ENCODE data around the gene LSMEM2. TPM values are rescaled to one million over a fixed set of nuclear protein-coding genes. Genes with fewer than 3 reads are reported as not detected.

Gene LSMEM2
- total RNA-seq, 1 donor from 2014 or later: not detected

GRCh38 chr3:50237754-50238548 is 40.9 kb upstream of the LSMEM2 start:
- DNase-seq (ENCODE audit: low spot score): no peak
- peaks cover 44% of the 10 kb centered on the region for H3K4me1 Mint-ChIP-seq (ENCODE audit: low read depth)
- H3K27ac Mint-ChIP-seq (ENCODE audit: unreplicated experiment): peak overlapping the region; percentile 95
- peaks cover 4% of the 10 kb centered on the region for H3K36me3 Mint-ChIP-seq (ENCODE audit: low read depth)
- no peaks in the 10 kb centered on the region for H3K9me3 Mint-ChIP-seq (ENCODE audit: low read depth)
- H3K4me3 Mint-ChIP-seq (ENCODE audit: unreplicated experiment): peak overlapping the region; percentile 98
- H3K27me3 Mint-ChIP-seq (ENCODE audit: low read depth): no peaks in the 10 kb centered on the region
- TF ChIP-seq, protein P1, sequence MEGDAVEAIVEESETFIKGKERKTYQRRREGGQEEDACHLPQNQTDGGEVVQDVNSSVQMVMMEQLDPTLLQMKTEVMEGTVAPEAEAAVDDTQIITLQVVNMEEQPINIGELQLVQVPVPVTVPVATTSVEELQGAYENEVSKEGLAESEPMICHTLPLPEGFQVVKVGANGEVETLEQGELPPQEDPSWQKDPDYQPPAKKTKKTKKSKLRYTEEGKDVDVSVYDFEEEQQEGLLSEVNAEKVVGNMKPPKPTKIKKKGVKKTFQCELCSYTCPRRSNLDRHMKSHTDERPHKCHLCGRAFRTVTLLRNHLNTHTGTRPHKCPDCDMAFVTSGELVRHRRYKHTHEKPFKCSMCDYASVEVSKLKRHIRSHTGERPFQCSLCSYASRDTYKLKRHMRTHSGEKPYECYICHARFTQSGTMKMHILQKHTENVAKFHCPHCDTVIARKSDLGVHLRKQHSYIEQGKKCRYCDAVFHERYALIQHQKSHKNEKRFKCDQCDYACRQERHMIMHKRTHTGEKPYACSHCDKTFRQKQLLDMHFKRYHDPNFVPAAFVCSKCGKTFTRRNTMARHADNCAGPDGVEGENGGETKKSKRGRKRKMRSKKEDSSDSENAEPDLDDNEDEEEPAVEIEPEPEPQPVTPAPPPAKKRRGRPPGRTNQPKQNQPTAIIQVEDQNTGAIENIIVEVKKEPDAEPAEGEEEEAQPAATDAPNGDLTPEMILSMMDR (IDR thresholded peaks at IDR 0.05): no peak

- DNase-seq (ENCODE audit: low spot score): no peak
- H3K9me3 Mint-ChIP-seq (ENCODE audit: low read depth): no peaks in the 10 kb centered on the region
- TF ChIP-seq, protein P1 (IDR thresholded peaks at IDR 0.05): peak; percentile 28
- H3K4me3 Mint-ChIP-seq (ENCODE audit: unreplicated experiment): peak overlapping the region; percentile 98
- H3K27ac Mint-ChIP-seq (ENCODE audit: unreplicated experiment): peak overlapping the region; percentile 95
- peaks cover 4% of the 10 kb centered on the region for H3K36me3 Mint-ChIP-seq (ENCODE audit: low read depth)
- peaks cover 47% of the 10 kb centered on the region for H3K4me1 Mint-ChIP-seq (ENCODE audit: low read depth)
- H3K27me3 Mint-ChIP-seq (ENCODE audit: low read depth): no peaks in the 10 kb centered on the region
Observed at GRCh38 chr3:50238549-50239026, 40.3 kb upstream of the LSMEM2 start.

- H3K27me3 Mint-ChIP-seq (ENCODE audit: low read depth): no peaks in the 10 kb centered on the region
- DNase-seq (ENCODE audit: low spot score): no peak
- H3K27ac Mint-ChIP-seq (ENCODE audit: unreplicated experiment): peak overlapping the region; percentile 75
- TF ChIP-seq, protein P1 (IDR thresholded peaks at IDR 0.05): no peak
- H3K36me3 Mint-ChIP-seq (ENCODE audit: low read depth): peaks cover 5% of the 10 kb centered on the region
- H3K4me1 Mint-ChIP-seq (ENCODE audit: low read depth): peaks cover 55% of the 10 kb centered on the region
- peak overlapping the region; percentile 98 for H3K4me3 Mint-ChIP-seq (ENCODE audit: unreplicated experiment)
- no peaks in the 10 kb centered on the region for H3K9me3 Mint-ChIP-seq (ENCODE audit: low read depth)
Observed at GRCh38 chr3:50239649-50240048, 39.2 kb upstream of the LSMEM2 start.

DNA sequence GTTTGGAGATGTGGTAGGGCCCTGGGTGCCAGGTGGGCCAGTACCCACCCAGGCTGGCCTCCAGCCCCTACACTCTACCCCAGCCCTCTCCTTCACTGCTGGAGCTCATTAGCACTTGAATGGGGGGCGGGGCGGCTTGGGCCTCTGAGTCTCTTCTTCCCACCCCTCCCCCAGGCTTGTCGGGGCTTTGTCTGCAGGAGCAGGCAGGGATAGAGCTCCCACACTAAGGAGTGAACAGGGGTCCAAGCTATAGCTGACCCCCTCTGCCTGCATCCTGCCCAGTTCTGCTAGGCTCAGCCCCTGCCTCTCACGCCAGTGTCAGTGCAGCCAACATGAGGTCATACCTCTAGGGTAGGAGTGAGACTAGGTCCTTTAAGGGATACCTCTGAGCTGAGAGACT is 37.7 kb upstream of the LSMEM2 start:
- no peaks in the 10 kb centered on the region for H3K27me3 Mint-ChIP-seq (ENCODE audit: low read depth)
- peak overlapping the region; percentile 84 for H3K27ac Mint-ChIP-seq (ENCODE audit: unreplicated experiment)
- no peak for DNase-seq (ENCODE audit: low spot score)
- no peak overlapping the region for H3K4me3 Mint-ChIP-seq (ENCODE audit: unreplicated experiment)
- TF ChIP-seq, protein P1 (IDR thresholded peaks at IDR 0.05): no peak
- peaks cover 65% of the 10 kb centered on the region for H3K4me1 Mint-ChIP-seq (ENCODE audit: low read depth)
- H3K36me3 Mint-ChIP-seq (ENCODE audit: low read depth): peaks cover 5% of the 10 kb centered on the region
- H3K9me3 Mint-ChIP-seq (ENCODE audit: low read depth): no peaks in the 10 kb centered on the region

- DNase-seq (ENCODE audit: low spot score): no peak
- Mint-ChIP-seq H3K4me3 (ENCODE audit: unreplicated experiment) (no peak overlapping the region), H3K36me3 (ENCODE audit: low read depth) (peaks cover 3% of the 10 kb centered on the region), H3K27ac (ENCODE audit: unreplicated experiment) (peak overlapping the region; percentile 60), H3K4me1 (ENCODE audit: low read depth) (peaks cover 72% of the 10 kb centered on the region), H3K9me3 (ENCODE audit: low read depth) (no peaks in the 10 kb centered on the region), H3K27me3 (ENCODE audit: low read depth) (no peaks in the 10 kb centered on the region)
- TF ChIP-seq, protein P1 (IDR thresholded peaks at IDR 0.05): no peak
Observed at GRCh38 chr3:50241713-50242380, 37.0 kb upstream of the LSMEM2 start.
